Measurements from ENCODE around the gene IDI2. TPM values are rescaled to one million over a fixed set of nuclear protein-coding genes. Genes with fewer than 3 reads are reported as not detected.
A peak's percentile ranks its signal among the peaks of the same experiment; 100 is the strongest.

IDI2 gene
- total and polyA plus RNA-seq, 12 donors: 0.07 to 1.2 (median 0.44) TPM; not detected in 4

- ATAC-seq (no peak), DNase-seq (no peak)
- Histone ChIP-seq H3K27ac (peak overlapping the region in 7 of 10 donors; percentile 48 to 90 (median 64)), H3K36me3 (peaks cover 0 to 36% (median 25%) of the 10 kb centered on the region in 9 donors), H3K27me3 (no peaks in the 10 kb centered on the region), H3K4me3 (no peak overlapping the region), H3K9me3 (no peaks in the 10 kb centered on the region), H3K4me1 (peaks cover 0 to 53% (median 35%) of the 10 kb centered on the region in 9 donors)
- WGBS, 2 donors: 84 to 87% methylated on average over 6 of the region's 6 CpGs
- intact Hi-C loops (cut with DNase I): loop anchor here in 1 of 10 donors (10.0 kb wide), 1 partner anchor 111 kb away; the partner anchor contains the start of gene LARP4B
- TF ChIP-seq, protein P1, sequence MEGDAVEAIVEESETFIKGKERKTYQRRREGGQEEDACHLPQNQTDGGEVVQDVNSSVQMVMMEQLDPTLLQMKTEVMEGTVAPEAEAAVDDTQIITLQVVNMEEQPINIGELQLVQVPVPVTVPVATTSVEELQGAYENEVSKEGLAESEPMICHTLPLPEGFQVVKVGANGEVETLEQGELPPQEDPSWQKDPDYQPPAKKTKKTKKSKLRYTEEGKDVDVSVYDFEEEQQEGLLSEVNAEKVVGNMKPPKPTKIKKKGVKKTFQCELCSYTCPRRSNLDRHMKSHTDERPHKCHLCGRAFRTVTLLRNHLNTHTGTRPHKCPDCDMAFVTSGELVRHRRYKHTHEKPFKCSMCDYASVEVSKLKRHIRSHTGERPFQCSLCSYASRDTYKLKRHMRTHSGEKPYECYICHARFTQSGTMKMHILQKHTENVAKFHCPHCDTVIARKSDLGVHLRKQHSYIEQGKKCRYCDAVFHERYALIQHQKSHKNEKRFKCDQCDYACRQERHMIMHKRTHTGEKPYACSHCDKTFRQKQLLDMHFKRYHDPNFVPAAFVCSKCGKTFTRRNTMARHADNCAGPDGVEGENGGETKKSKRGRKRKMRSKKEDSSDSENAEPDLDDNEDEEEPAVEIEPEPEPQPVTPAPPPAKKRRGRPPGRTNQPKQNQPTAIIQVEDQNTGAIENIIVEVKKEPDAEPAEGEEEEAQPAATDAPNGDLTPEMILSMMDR (IDR thresholded peaks at IDR 0.05): no peak
Observed at GRCh38 chr10:1045415-1045814, 19.8 kb upstream of the IDI2 start.

DNA sequence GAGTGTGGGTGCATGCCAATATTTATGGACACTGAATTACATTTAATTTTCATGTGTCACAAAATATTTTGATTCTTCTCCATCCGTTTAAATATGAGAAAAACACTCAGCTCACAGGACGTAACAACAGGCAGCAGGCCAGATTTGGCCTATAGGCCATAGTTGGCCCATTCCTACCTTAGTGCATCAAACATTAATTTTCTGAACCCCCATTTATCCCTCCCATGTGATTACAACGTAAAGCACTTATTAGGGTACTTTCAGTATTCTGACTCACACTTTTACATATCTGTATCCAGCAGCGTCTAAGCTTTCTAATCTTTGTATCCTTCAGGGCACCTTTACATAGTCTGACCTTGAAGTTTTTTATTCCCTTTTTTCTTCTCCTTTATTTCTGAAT, 19.3 kb upstream of the IDI2 start:
- no peak for DNase-seq
- H3K4me3 ChIP-seq: no peak overlapping the region
- ATAC-seq: no peak
- H3K9me3 ChIP-seq: no peaks in the 10 kb centered on the region
- no peaks in the 10 kb centered on the region for H3K27me3 ChIP-seq
- TF ChIP-seq, protein P1 (IDR thresholded peaks at IDR 0.05): no peak
- H3K27ac ChIP-seq: peak overlapping the region in 8 of 10 donors; percentile 42 to 90 (median 58)
- H3K4me1 ChIP-seq: peaks cover 0 to 48% (median 31%) of the 10 kb centered on the region in 9 donors
- intact Hi-C loops (cut with DNase I): loop anchor here in 1 of 10 donors (10.0 kb wide), 1 partner anchor 110 kb away; the partner anchor contains the start of gene LARP4B
- H3K36me3 ChIP-seq: peaks cover 0 to 40% (median 30%) of the 10 kb centered on the region in 9 donors
- WGBS, 2 donors: 60% methylated on average over 4 of the region's 4 CpGs

DNA sequence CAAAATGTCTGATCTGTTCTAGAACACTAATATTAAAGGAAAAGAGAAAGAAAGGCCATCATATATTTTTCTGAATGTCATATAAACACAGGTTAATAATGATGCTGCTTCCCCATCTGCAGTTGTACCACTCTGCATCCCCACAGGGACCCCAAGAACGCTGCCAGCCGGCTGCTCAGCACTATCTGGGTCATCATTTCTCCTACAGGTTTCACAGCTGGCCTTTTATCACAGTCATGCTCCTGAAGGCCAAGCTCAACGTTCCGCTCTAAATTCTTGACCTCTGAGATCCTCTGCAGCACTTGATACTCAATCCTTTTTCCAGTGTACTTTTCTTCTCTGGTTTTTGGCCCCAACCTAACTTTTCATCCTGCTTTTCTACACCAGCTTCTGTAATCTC, 18.5 kb upstream of the IDI2 start:
- 35 to 43% methylated on average over 4 of the region's 4 CpGs for WGBS, 2 donors
- DNase-seq: no peak
- no peak for ATAC-seq
- no peaks in the 10 kb centered on the region for H3K9me3 ChIP-seq
- peaks cover 0 to 48% (median 38%) of the 10 kb centered on the region in 9 donors for H3K36me3 ChIP-seq
- H3K27me3 ChIP-seq: no peaks in the 10 kb centered on the region
- TF ChIP-seq, protein P1 (IDR thresholded peaks at IDR 0.05): no peak
- intact Hi-C loops (cut with DNase I): loop anchor here in 1 of 10 donors (10.0 kb wide), 1 partner anchor 109 kb away; the partner anchor contains the start of gene LARP4B
- peak overlapping the region in 9 of 10 donors; percentile 4 to 90 (median 53) for H3K27ac ChIP-seq
- peak overlapping the region in 2 of 10 donors; percentile 19 to 39 for H3K4me3 ChIP-seq
- H3K4me1 ChIP-seq: peaks cover 0 to 46% (median 29%) of the 10 kb centered on the region in 9 donors

DNA sequence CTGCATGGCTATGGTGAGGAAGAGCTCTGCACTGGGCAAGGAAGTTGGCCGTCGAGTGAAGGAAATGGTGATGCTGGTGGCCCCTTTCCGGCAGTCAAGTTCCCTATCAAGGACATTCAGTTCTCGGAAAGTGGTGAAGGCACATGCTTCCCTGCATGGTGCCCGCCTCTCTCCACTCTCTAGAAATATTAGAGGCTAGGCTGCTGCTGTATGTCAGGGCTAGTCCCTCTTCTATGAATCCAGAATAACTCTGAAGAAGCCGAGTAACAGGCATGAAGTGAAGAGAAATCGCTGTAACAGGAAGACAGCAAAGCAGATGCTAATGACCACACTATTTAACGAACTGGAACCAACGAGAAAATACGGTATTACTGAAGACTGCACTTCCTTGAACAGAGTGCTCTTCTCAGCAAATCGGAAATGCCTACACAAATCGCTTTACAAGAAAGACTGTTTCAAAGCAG, 17.9 kb upstream of the IDI2 start:
- H3K36me3 ChIP-seq: peaks cover 0 to 52% (median 39%) of the 10 kb centered on the region in 9 donors
- H3K4me3 ChIP-seq: peak overlapping the region in 3 of 10 donors; percentile 15 to 39 (median 19)
- intact Hi-C loops (cut with DNase I): loop anchor here in 1 of 10 donors (10.0 kb wide), 1 partner anchor 109 kb away; the partner anchor contains the start of gene LARP4B
- ATAC-seq (peak in 7 of 8 donors; percentile 20 to 80 (median 54)), DNase-seq (peak in 1 of 2 donors; percentile 22)
- H3K9me3 ChIP-seq: no peaks in the 10 kb centered on the region
- 59 to 73% methylated on average over 12 of the region's 12 CpGs for WGBS, 2 donors
- peak overlapping the region in 9 of 10 donors; percentile 4 to 90 (median 53) for H3K27ac ChIP-seq
- TF ChIP-seq, protein P1 (IDR thresholded peaks at IDR 0.05): no peak
- H3K4me1 ChIP-seq: peaks cover 0 to 46% (median 29%) of the 10 kb centered on the region in 9 donors
- H3K27me3 ChIP-seq: no peaks in the 10 kb centered on the region
